ENCODE results near the gene SCFD2.
"Not testable (repeated sequence)": the region's sequence is repeated elsewhere in the genome, so short reads cannot be mapped to it uniquely, and the experiment has no call there.

SCFD2 gene

GRCh38 chr4:53012738-53013137, 353.1 kb downstream of the SCFD2 start:
- no peak for DNase-seq (ENCODE audit: low read depth)

GRCh38 chr4:53011259-53011905, 354.5 kb downstream of the SCFD2 start:
- DNase-seq (ENCODE audit: low read depth): no peak

- DNase-seq (ENCODE audit: low read depth): no peak
Observed at GRCh38 chr4:53010318-53010717, 355.5 kb downstream of the SCFD2 start.

- DNase-seq (ENCODE audit: low read depth): no peak
Observed at GRCh38 chr4:53009824-53010223, 356.0 kb downstream of the SCFD2 start.

- no peak for DNase-seq (ENCODE audit: low read depth)
Observed at GRCh38 chr4:53007024-53007423, 358.8 kb downstream of the SCFD2 start.

- no peak for DNase-seq (ENCODE audit: low read depth)
Observed at GRCh38 chr4:53005808-53006207, 360.1 kb downstream of the SCFD2 start.

- DNase-seq (ENCODE audit: low read depth): no peak
Observed at GRCh38 chr4:53005149-53005546, 360.7 kb downstream of the SCFD2 start.

GRCh38 chr4:53004497-53005148, 361.2 kb downstream of the SCFD2 start:
- DNase-seq (ENCODE audit: low read depth): no peak

GRCh38 chr4:53003959-53004358, 361.9 kb downstream of the SCFD2 start:
- DNase-seq (ENCODE audit: low read depth): no peak

GRCh38 chr4:53000560-53000959, 365.3 kb downstream of the SCFD2 start:
- DNase-seq (ENCODE audit: low read depth): no peak

GRCh38 chr4:52999626-53000025, 366.2 kb downstream of the SCFD2 start:
- no peak for DNase-seq (ENCODE audit: low read depth)

GRCh38 chr4:52998413-52998812, 367.4 kb downstream of the SCFD2 start:
- no peak for DNase-seq (ENCODE audit: low read depth)

- no peak for DNase-seq (ENCODE audit: low read depth)
Observed at GRCh38 chr4:52997132-52997416, 368.8 kb downstream of the SCFD2 start.

- DNase-seq (ENCODE audit: low read depth): no peak
Observed at GRCh38 chr4:52996261-52997131, 369.4 kb downstream of the SCFD2 start.

- no peak for DNase-seq (ENCODE audit: low read depth)
Observed at GRCh38 chr4:52995360-52996030, 370.4 kb downstream of the SCFD2 start.

- DNase-seq (ENCODE audit: low read depth): no peak
Observed at GRCh38 chr4:52994567-52994966, 371.3 kb downstream of the SCFD2 start.

- no peak for DNase-seq (ENCODE audit: low read depth)
Observed at GRCh38 chr4:52993771-52994170, 372.1 kb downstream of the SCFD2 start.

- DNase-seq (ENCODE audit: low read depth): not testable (repeated sequence)
Observed at GRCh38 chr4:52992551-52992950, 373.3 kb downstream of the SCFD2 start.

- DNase-seq (ENCODE audit: low read depth): no peak
Observed at GRCh38 chr4:52991472-52991871, 374.4 kb downstream of the SCFD2 start.

GRCh38 chr4:52990706-52991105, 375.2 kb downstream of the SCFD2 start:
- DNase-seq (ENCODE audit: low read depth): no peak

- no peak for DNase-seq (ENCODE audit: low read depth)
Observed at GRCh38 chr4:52989865-52990264, 376.0 kb downstream of the SCFD2 start.

GRCh38 chr4:52987392-52988056, 378.3 kb downstream of the SCFD2 start:
- no peak for DNase-seq (ENCODE audit: low read depth)

Data from T follicular helper cell (primary cell).